Prostate gland (tissue), 2 donors: Measurements from ENCODE around the gene BRSK2. TPM values are rescaled to one million over a fixed set of nuclear protein-coding genes. Genes with fewer than 3 reads are reported as not detected.
A peak's percentile ranks its signal among the peaks of the same experiment; 100 is the strongest.

ENCODE experiments used
- DNase-seq: peaks from one replicate; pipeline ENCODE4 v3.0.0-alpha.2; 2019; ENCODE audit warnings: low spot score
- H3K27ac ChIP-seq, 2 donors: fragments of 200-600 bp; sonication (generic); 2 replicates each; pipeline ENCODE4 v1.5.1; 2017 to 2019
- H3K27me3 ChIP-seq: fragments of 200-600 bp; sonication (generic); replicated peaks from 2 replicates; pipeline ENCODE4 v1.5.1; 2019; ENCODE audit not compliant: insufficient read depth
- H3K36me3 ChIP-seq, 2 donors: fragments of 200-600 bp; sonication (generic); 1 replicate in 1 of 2; 2 replicates in 1 of 2; pipeline versions ENCODE4 v1.5.1 to v1.8.1; 2017 to 2019
- H3K4me1 ChIP-seq: fragments of 200-600 bp; sonication (generic); replicated peaks from 2 replicates; pipeline ENCODE4 v1.5.1; 2019
- H3K4me3 ChIP-seq, 2 donors: fragments of 200-600 bp; sonication (generic); 2 replicates each; pipeline ENCODE4 v1.5.1; 2017 to 2019
- H3K9me3 ChIP-seq: fragments of 200-600 bp; sonication (generic); 2 replicates; pipeline ENCODE4 v1.5.1; 2017
- POLR2A ChIP-seq: fragments of 450-650 bp; IDR thresholded peaks from one replicate; pipeline ENCODE4 v1.6.1; 2016; ENCODE audit warnings: antibody characterized with exemption, mild to moderate bottlenecking
- POLR2AphosphoS5 ChIP-seq: sonication (generic); formaldehyde crosslinking; IDR thresholded peaks from one replicate; pipeline ENCODE4 v1.6.1; 2017; ENCODE audit warnings: antibody characterized with exemption
- WGBS: methylation state at CpG from one replicate; pipeline ENCODE4 v1.1.5; 2018; 5-methylcytosine and 5-hydroxymethylcytosine counted together
- intact Hi-C: fragments of 100-400 bp; cut with DNase I; formaldehyde crosslinking; loops from one replicate; pipeline ENCODE4 v1.14.2; 2022
- total RNA-seq, 2 donors: library from RNA; depleted of rRNA; stranded (reverse); fragments of >200 nt; gene quantifications; one replicate each; pipeline ENCODE4 v1.1.0, GENCODE V29; 2016
- TF ChIP-seq, protein P1 (sequence below), 4 experiments: fragments of 200-600 bp in 2 of 4; fragments of 450-650 bp in 2 of 4; sonication (generic) in 2 of 4; IDR thresholded peaks; 1 replicate in 3 of 4; 2 replicates in 1 of 4; pipeline ENCODE4 v1.5.1; 2016 to 2019; ENCODE audit warnings: antibody characterized with exemption in 4 of 4, mild to moderate bottlenecking in 2 of 4, moderate library complexity in 2 of 4

Gene BRSK2
- total RNA-seq, 2 donors from 2014 or later, result 0.96 to 29.7 TPM

GRCh38 chr11:1490651-1491050, 100.9 kb downstream of the BRSK2 start:
- Histone ChIP-seq H3K4me3 (no peak overlapping the region), H3K4me1 (peaks cover 10% of the 10 kb centered on the region), H3K27ac (no peak overlapping the region), H3K9me3 (no peaks in the 10 kb centered on the region), H3K27me3 (no peaks in the 10 kb centered on the region), H3K36me3 (no peaks in the 10 kb centered on the region)
- WGBS, result 77% methylated on average over 7 of the region's 7 CpGs
- TF ChIP-seq, protein P1, sequence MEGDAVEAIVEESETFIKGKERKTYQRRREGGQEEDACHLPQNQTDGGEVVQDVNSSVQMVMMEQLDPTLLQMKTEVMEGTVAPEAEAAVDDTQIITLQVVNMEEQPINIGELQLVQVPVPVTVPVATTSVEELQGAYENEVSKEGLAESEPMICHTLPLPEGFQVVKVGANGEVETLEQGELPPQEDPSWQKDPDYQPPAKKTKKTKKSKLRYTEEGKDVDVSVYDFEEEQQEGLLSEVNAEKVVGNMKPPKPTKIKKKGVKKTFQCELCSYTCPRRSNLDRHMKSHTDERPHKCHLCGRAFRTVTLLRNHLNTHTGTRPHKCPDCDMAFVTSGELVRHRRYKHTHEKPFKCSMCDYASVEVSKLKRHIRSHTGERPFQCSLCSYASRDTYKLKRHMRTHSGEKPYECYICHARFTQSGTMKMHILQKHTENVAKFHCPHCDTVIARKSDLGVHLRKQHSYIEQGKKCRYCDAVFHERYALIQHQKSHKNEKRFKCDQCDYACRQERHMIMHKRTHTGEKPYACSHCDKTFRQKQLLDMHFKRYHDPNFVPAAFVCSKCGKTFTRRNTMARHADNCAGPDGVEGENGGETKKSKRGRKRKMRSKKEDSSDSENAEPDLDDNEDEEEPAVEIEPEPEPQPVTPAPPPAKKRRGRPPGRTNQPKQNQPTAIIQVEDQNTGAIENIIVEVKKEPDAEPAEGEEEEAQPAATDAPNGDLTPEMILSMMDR (IDR thresholded peaks at IDR 0.05), result no peak
- no peak for TF ChIP-seq POLR2A
- no peak for TF ChIP-seq POLR2AphosphoS5
- intact Hi-C loops, result no loop called here
- DNase-seq, result no peak

DNA sequence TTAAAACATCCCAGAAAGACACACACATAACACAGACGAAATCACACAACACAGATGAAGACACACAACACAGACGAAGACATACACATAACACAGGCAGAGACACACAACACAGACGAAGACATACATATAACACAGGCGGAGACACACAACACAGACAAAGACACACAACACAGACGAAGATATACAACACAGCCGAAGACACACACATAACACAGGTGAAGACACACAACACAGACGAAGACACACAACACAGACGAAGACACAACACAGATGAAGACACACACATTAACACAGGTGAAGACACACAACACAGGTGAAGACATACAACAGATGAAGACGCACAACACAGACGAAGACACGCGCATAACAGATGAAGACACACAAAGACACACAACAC, 101.6 kb downstream of the BRSK2 start:
- no peak overlapping the region for H3K4me3 ChIP-seq
- DNase-seq, result no peak
- no peaks in the 10 kb centered on the region for H3K9me3 ChIP-seq
- intact Hi-C loops, result no loop called here
- TF ChIP-seq, protein P1 (IDR thresholded peaks at IDR 0.05), result no peak
- TF ChIP-seq POLR2A (no peak), POLR2AphosphoS5 (no peak)
- H3K27ac ChIP-seq, result no peak overlapping the region
- WGBS, result 92% methylated on average over 12 of the region's 12 CpGs
- no peaks in the 10 kb centered on the region for H3K36me3 ChIP-seq
- peaks cover 7% of the 10 kb centered on the region for H3K4me1 ChIP-seq
- H3K27me3 ChIP-seq, result no peaks in the 10 kb centered on the region

DNA sequence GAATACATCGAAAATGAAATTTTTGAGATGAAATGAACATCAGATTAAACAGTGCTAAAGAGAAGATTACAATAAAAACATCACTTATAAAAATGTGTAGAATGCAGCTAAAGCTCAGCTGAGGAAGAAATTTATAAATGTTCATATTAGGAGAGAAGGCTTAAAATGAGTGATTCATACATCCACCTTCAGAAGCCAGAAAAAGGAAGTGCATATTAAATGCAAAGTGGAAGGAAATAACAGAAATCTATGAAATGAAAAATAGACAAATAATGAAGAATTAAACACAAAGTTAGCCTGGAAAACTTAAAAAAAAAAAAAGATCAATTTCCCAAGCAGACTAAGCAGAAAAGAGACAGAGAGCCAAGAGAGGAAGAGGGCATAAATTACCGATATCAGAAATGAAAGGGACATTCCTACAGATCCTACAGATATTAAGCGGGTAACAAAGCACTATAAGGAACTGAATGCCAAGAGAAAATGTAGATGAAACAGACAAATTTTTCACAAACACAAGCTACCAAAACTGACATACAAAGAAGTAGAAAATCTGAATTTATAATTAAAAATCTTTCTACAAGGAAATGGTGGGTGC, 104.0 kb downstream of the BRSK2 start:
- Histone ChIP-seq H3K36me3 (no peaks in the 10 kb centered on the region), H3K4me3 (no peak overlapping the region), H3K27me3 (no peaks in the 10 kb centered on the region), H3K9me3 (no peaks in the 10 kb centered on the region), H3K4me1 (no peaks in the 10 kb centered on the region), H3K27ac (no peak overlapping the region)
- no peak for TF ChIP-seq POLR2A
- no peak for TF ChIP-seq POLR2AphosphoS5
- TF ChIP-seq, protein P1 (IDR thresholded peaks at IDR 0.05), result no peak
- DNase-seq, result no peak
- 99% methylated on average over 3 of the region's 3 CpGs for WGBS
- intact Hi-C loops, result no loop called here

GRCh38 chr11:1494650-1495049, 104.9 kb downstream of the BRSK2 start:
- Histone ChIP-seq H3K27me3 (no peaks in the 10 kb centered on the region), H3K4me1 (no peaks in the 10 kb centered on the region), H3K4me3 (no peak overlapping the region), H3K9me3 (no peaks in the 10 kb centered on the region), H3K36me3 (no peaks in the 10 kb centered on the region), H3K27ac (no peak overlapping the region)
- no peak for TF ChIP-seq POLR2A
- TF ChIP-seq POLR2AphosphoS5, result peak; percentile 12
- TF ChIP-seq, protein P1 (IDR thresholded peaks at IDR 0.05), result no peak
- WGBS, result 62% methylated on average over 3 of the region's 3 CpGs
- intact Hi-C loops, result no loop called here
- DNase-seq, result no peak

DNA sequence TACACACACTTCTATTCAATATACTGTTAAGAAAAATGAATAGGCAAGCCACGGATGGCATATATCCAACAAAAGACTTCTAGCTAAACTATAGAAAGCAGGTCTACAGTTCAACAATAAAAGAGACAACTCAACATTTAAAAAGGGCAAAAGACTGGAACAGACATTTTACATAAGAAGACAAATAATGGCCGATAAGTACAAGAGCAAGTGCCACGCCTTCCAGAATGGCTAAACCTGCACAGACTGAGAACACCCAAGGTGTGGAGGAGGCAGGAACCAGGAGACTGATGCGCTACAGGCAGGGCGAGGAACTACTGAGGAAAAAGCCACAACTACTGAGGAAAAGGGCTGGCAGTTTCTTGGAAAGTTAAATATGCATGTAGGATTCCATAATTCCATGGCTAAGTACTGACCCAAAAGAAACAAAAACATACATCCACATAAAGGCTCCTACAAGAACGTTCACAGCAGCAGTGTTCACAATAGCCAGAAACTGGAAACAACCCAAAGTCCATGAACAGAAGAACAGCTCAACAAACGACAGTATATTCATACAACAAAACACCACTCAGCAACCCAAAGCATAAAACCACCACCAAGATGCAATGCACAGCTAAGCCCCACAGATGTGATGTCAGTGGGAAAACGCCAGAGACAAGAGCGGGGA, 106.5 kb downstream of the BRSK2 start:
- intact Hi-C loops, result no loop called here
- DNase-seq, result no peak
- H3K27ac ChIP-seq, result no peak overlapping the region
- H3K4me3 ChIP-seq, result no peak overlapping the region
- no peaks in the 10 kb centered on the region for H3K36me3 ChIP-seq
- TF ChIP-seq, protein P1 (IDR thresholded peaks at IDR 0.05), result no peak
- TF ChIP-seq POLR2AphosphoS5 (no peak), POLR2A (no peak)
- WGBS, result 74% methylated on average over 9 of the region's 9 CpGs
- peaks cover 7% of the 10 kb centered on the region for H3K4me1 ChIP-seq
- no peaks in the 10 kb centered on the region for H3K27me3 ChIP-seq
- no peaks in the 10 kb centered on the region for H3K9me3 ChIP-seq
